ENCODE measurements around the gene GVQW3. TPM values are rescaled to one million over a fixed set of nuclear protein-coding genes. Genes with fewer than 3 reads are reported as not detected.
A peak's percentile ranks its signal among the peaks of the same experiment; 100 is the strongest.

The GVQW3 gene
- total and polyA plus RNA-seq, 2 donors (not counting 1 experiment from before 2014, with no cell fraction given), result 3.5 to 8.2 TPM

GRCh38 chr11:76445121-76446084 lies 64.3 kb downstream of the GVQW3 start:
- peak overlapping the region; percentile 90 for H2AFZ ChIP-seq (ENCODE audit: insufficient read depth, low read depth, low read length, poor library complexity, severe bottlenecking)
- intact Hi-C loops (cut with micrococcal nuclease), result loop anchor here (1.0 to 10.0 kb wide), 3 partner anchors 236 to 1689 kb away; partner anchors contain the start of genes ALG8 and INTS4
- TF ChIP-seq, protein P1, sequence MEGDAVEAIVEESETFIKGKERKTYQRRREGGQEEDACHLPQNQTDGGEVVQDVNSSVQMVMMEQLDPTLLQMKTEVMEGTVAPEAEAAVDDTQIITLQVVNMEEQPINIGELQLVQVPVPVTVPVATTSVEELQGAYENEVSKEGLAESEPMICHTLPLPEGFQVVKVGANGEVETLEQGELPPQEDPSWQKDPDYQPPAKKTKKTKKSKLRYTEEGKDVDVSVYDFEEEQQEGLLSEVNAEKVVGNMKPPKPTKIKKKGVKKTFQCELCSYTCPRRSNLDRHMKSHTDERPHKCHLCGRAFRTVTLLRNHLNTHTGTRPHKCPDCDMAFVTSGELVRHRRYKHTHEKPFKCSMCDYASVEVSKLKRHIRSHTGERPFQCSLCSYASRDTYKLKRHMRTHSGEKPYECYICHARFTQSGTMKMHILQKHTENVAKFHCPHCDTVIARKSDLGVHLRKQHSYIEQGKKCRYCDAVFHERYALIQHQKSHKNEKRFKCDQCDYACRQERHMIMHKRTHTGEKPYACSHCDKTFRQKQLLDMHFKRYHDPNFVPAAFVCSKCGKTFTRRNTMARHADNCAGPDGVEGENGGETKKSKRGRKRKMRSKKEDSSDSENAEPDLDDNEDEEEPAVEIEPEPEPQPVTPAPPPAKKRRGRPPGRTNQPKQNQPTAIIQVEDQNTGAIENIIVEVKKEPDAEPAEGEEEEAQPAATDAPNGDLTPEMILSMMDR (IDR thresholded peaks at IDR 0.05), result no peak
- TF ChIP-seq EZH2 (IDR thresholded peaks at IDR 0.05; ENCODE audit: borderline replicate concordance, insufficient read depth, low read depth, low read length, poor library complexity, severe bottlenecking), result no peak
- H3K9me3 Mint-ChIP-seq (ENCODE audit: insufficient read depth), result no peaks in the 10 kb centered on the region
- peak overlapping the region; percentile 87 to 99 (median 97) for H3K4me3 ChIP-seq (ENCODE audit: control extremely low read depth in 1 of 5, extremely low read depth in 1 of 5, insufficient read depth in 1 of 5, low read depth in 2 of 5, low read length in 4 of 5)
- H3K4me1 Mint-ChIP-seq, result peaks cover 35% of the 10 kb centered on the region
- ChIA-PET POLR2A (no interaction called here), CTCF (interaction anchor here (0.7 kb wide), 1 partner anchor 473 kb away, joined by 3 read pairs; no protein-coding TSS in a partner anchor)
- peaks cover 7% of the 10 kb centered on the region for H4K20me1 ChIP-seq (ENCODE audit: control insufficient read depth, insufficient read depth, low read length, poor library complexity, severe bottlenecking)
- H3K4me2 ChIP-seq (replicated peaks; ENCODE audit: low read depth, low read length, poor library complexity, severe bottlenecking), result peak overlapping the region; percentile 95
- H3K79me2 ChIP-seq (ENCODE audit: control insufficient read depth, insufficient read depth, low read length), result peaks cover 42% of the 10 kb centered on the region
- peak overlapping the region; percentile 80 to 86 for H3K27ac ChIP-seq (ENCODE audit: low read length in 2 of 2)
- peak overlapping the region; percentile 98 for H3K27ac Mint-ChIP-seq
- H3K9ac ChIP-seq (ENCODE audit: low read length), result peak overlapping the region; percentile 92
- peak; percentile 53 for DNase-seq
- no peaks in the 10 kb centered on the region for H3K27me3 Mint-ChIP-seq
- H3K4me3 Mint-ChIP-seq, result peak overlapping the region; percentile 96
- H3K4me1 ChIP-seq (ENCODE audit: control insufficient read depth in 2 of 2, insufficient read depth in 2 of 2, low read length in 2 of 2), result peaks cover 19 to 23% of the 10 kb centered on the region in 2 donors
- peaks cover 0 to 8% of the 10 kb centered on the region in 2 experiments for H3K36me3 ChIP-seq (replicated peaks in 1 of 2; ENCODE audit: control extremely low read depth in 1 of 2, control insufficient read depth in 1 of 2, extremely low read depth in 1 of 2, insufficient read depth in 2 of 2, low read length in 1 of 2)
- no peaks in the 10 kb centered on the region for H3K9me3 ChIP-seq (ENCODE audit: control extremely low read depth in 1 of 3, control insufficient read depth in 2 of 3, insufficient read depth in 1 of 3, low read length in 2 of 3)
- H3K27me3 ChIP-seq (replicated peaks in 1 of 4; ENCODE audit: control extremely low read depth in 1 of 4, control insufficient read depth in 3 of 4, insufficient read depth in 4 of 4, low read length in 3 of 4), result no peaks in the 10 kb centered on the region
- under 1% methylated on average over 36 of the region's 56 CpGs for WGBS (ENCODE audit: insufficient coverage)
- ATAC-seq (ENCODE audit: low read depth), result peak; percentile 1

DNA sequence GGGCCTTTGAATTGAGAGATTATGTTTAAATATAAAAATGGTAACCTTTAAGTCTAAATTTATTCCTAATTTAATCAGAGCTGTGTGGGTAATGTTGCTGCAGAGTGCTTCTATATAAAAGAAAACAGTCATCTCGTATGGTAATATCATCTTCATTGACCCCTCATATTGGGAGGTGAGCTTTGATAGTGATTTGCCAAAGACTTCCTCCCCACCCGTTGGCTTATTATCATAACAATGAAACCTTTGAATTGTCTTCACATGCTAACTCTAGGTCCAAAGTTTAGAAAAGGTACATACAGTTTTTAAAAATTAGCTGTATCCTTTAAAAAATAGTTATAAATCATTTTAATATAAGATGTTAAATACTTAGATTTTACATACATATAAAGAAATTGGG lies 67.4 kb downstream of the GVQW3 start:
- H3K4me1 ChIP-seq (ENCODE audit: control insufficient read depth in 2 of 2, insufficient read depth in 2 of 2, low read length in 2 of 2), result peaks cover 15 to 20% of the 10 kb centered on the region in 2 donors
- H2AFZ ChIP-seq (ENCODE audit: insufficient read depth, low read depth, low read length, poor library complexity, severe bottlenecking), result no peak overlapping the region
- TF ChIP-seq, protein P1 (IDR thresholded peaks at IDR 0.05), result no peak
- no peak for TF ChIP-seq EZH2 (IDR thresholded peaks at IDR 0.05; ENCODE audit: borderline replicate concordance, insufficient read depth, low read depth, low read length, poor library complexity, severe bottlenecking)
- ChIA-PET POLR2A (no interaction called here), CTCF (no interaction called here)
- ATAC-seq (ENCODE audit: low read depth), result no peak
- H3K4me2 ChIP-seq (replicated peaks; ENCODE audit: low read depth, low read length, poor library complexity, severe bottlenecking), result no peak overlapping the region
- Mint-ChIP-seq H3K27me3 (no peaks in the 10 kb centered on the region), H3K9me3 (ENCODE audit: insufficient read depth) (no peaks in the 10 kb centered on the region), H3K4me1 (peaks cover 28% of the 10 kb centered on the region), H3K27ac (no peak overlapping the region), H3K4me3 (no peak overlapping the region)
- intact Hi-C loops (cut with micrococcal nuclease), result loop anchor here (10.0 kb wide), 2 partner anchors 1546 to 1686 kb away; partner anchors contain the start of genes ALG8 and INTS4
- H3K9ac ChIP-seq (ENCODE audit: low read length), result no peak overlapping the region
- peaks cover 7% of the 10 kb centered on the region for H4K20me1 ChIP-seq (ENCODE audit: control insufficient read depth, insufficient read depth, low read length, poor library complexity, severe bottlenecking)
- H3K79me2 ChIP-seq (ENCODE audit: control insufficient read depth, insufficient read depth, low read length), result peaks cover 48% of the 10 kb centered on the region
- H3K36me3 ChIP-seq (replicated peaks in 1 of 2; ENCODE audit: control extremely low read depth in 1 of 2, control insufficient read depth in 1 of 2, extremely low read depth in 1 of 2, insufficient read depth in 2 of 2, low read length in 1 of 2), result peaks cover 0 to 23% of the 10 kb centered on the region in 2 experiments
- H3K27me3 ChIP-seq (replicated peaks in 1 of 4; ENCODE audit: control extremely low read depth in 1 of 4, control insufficient read depth in 3 of 4, insufficient read depth in 4 of 4, low read length in 3 of 4), result no peaks in the 10 kb centered on the region
- WGBS (ENCODE audit: insufficient coverage), result no CpG with 5 or more reads among the region's 2 CpGs
- no peak overlapping the region for H3K27ac ChIP-seq (ENCODE audit: low read length in 2 of 2)
- H3K4me3 ChIP-seq (ENCODE audit: control extremely low read depth in 1 of 5, extremely low read depth in 1 of 5, insufficient read depth in 1 of 5, low read depth in 2 of 5, low read length in 4 of 5), result no peak overlapping the region
- no peak for DNase-seq
- H3K9me3 ChIP-seq (ENCODE audit: control extremely low read depth in 1 of 3, control insufficient read depth in 2 of 3, insufficient read depth in 1 of 3, low read length in 2 of 3), result no peaks in the 10 kb centered on the region

Data from B cell (primary cell).